AG04449 (cell line): ENCODE measurements around the gene SIAH1.

ENCODE experiments used
- CTCF ChIA-PET: fragments of 350-600 bp; formaldehyde crosslinking; extraction: SDS; loops from one replicate; lab custom pipeline; 2021; ENCODE audit warnings: antibody characterized with exemption; lab: Yijun Ruan, JAX
- POLR2A ChIA-PET: fragments of 400-600, 350-600 bp; formaldehyde crosslinking; extraction: SDS; loops from one replicate; lab custom pipeline; 2020; ENCODE audit warnings: antibody characterized with exemption, inconsistent platforms; lab: Yijun Ruan, JAX
- DNase-seq: peaks from one replicate; pipeline ENCODE4 v3.0.0-alpha.2; 2010; ENCODE audit warnings: low read depth, low spot score
- H3K4me3 ChIP-seq: 2 replicates; pipeline ENCODE4 v1.5.1; 2011; ENCODE audit warnings: low read depth, mild to moderate bottlenecking, control low read depth, low read length
- CTCF ChIP-seq: IDR thresholded peaks from one replicate; pipeline ENCODE4 v1.5.1; 2011; ENCODE audit warnings: mild to moderate bottlenecking, moderate library complexity, low read length, control low read depth, inconsistent platforms; ENCODE audit not compliant: insufficient read depth; ENCODE audit errors: missing control alignments

The SIAH1 gene

GRCh38 chr16:48393485-48394354, 8.5 kb upstream of the SIAH1 start:
- ChIA-PET CTCF (interaction anchor here (0.6 to 1.8 kb wide), 3 partner anchors 23 to 229 kb away, joined by 3 to 8 read pairs (median 3); no protein-coding TSS in a partner anchor), POLR2A (interaction anchor here (0.7 kb wide), 1 partner anchor 9 kb away, joined by 4 read pairs; no protein-coding TSS in a partner anchor)
- peak; percentile 31 for DNase-seq
- no peak for TF ChIP-seq CTCF
- no peak overlapping the region for H3K4me3 ChIP-seq

GRCh38 chr16:48392407-48392806, 7.2 kb upstream of the SIAH1 start:
- ChIA-PET CTCF (no interaction called here), POLR2A (no interaction called here)
- no peak for TF ChIP-seq CTCF
- no peak for DNase-seq
- H3K4me3 ChIP-seq, result no peak overlapping the region

GRCh38 chr16:48386559-48387312, 1.5 kb upstream of the SIAH1 start:
- DNase-seq, result no peak
- POLR2A ChIA-PET, result no interaction called here

GRCh38 chr16:48384520-48385252, 527 bp downstream of the SIAH1 start:
- no peak for DNase-seq
- ChIA-PET CTCF (interaction anchor here (1.0 to 2.4 kb wide), 6 partner anchors 11 to 246 kb away, joined by 3 to 13 read pairs (median 5); no protein-coding TSS in a partner anchor), POLR2A (interaction anchor here (0.5 to 1.5 kb wide), 6 partner anchors 8 to 102 kb away, joined by 3 to 8 read pairs (median 3); no protein-coding TSS in a partner anchor)
- TF ChIP-seq CTCF, result no peak
- H3K4me3 ChIP-seq, result peak overlapping the region; percentile 76

More at GRCh38 chr16:48386559-48387312, 1.5 kb upstream of the SIAH1 start:
- H3K4me3 ChIP-seq, result no peak overlapping the region
- CTCF ChIA-PET, result interaction anchor here (2.0 to 2.4 kb wide), 2 partner anchors 237 to 244 kb away, joined by 7 to 13 read pairs; no protein-coding TSS in a partner anchor
- TF ChIP-seq CTCF, result no peak

GRCh38 chr16:48383877-48384519, 1.2 kb downstream of the SIAH1 start:
- POLR2A ChIA-PET, result interaction anchor here (0.5 to 1.5 kb wide), 2 partner anchors 9 to 18 kb away, joined by 4 to 8 read pairs; no protein-coding TSS in a partner anchor
- DNase-seq, result no peak
- no peak for TF ChIP-seq CTCF
- H3K4me3 ChIP-seq, result peak overlapping the region; percentile 76
- CTCF ChIA-PET, result interaction anchor here (1.0 to 2.3 kb wide), 3 partner anchors 16 to 158 kb away, joined by 3 to 5 read pairs (median 5); no protein-coding TSS in a partner anchor
